T-helper 2 cell treated with Interferon-gamma antibody and Interleukin-4, amounts not matched to agents 5 μg/mL and 100 μg/mL, for 36 hours (primary cell): ENCODE data around the gene CLTA.
"Not testable (repeated sequence)": the region's sequence is repeated elsewhere in the genome, so short reads cannot be mapped to it uniquely, and the experiment has no call there.

ENCODE experiments used
- DNase-seq: peaks from one replicate; pipeline ENCODE4 v3.0.0; 2021; ENCODE audit warnings: low spot score
- H3K27ac Mint-ChIP-seq: one replicate; pipeline ENCODE4 v1.8.0; 2021; ENCODE audit warnings: mild to moderate bottlenecking, mixed read lengths
- H3K27me3 Mint-ChIP-seq: one replicate; pipeline ENCODE4 v1.8.0; 2021; ENCODE audit warnings: low read depth, mixed read lengths
- H3K36me3 Mint-ChIP-seq: one replicate; pipeline ENCODE4 v1.8.0; 2021; ENCODE audit warnings: low read depth, mixed read lengths
- H3K4me1 Mint-ChIP-seq: one replicate; pipeline ENCODE4 v1.8.0; 2021; ENCODE audit warnings: low read depth, mixed read lengths
- H3K4me3 Mint-ChIP-seq: one replicate; pipeline ENCODE4 v1.8.0; 2022; ENCODE audit warnings: mild to moderate bottlenecking, moderate library complexity, mixed read lengths
- H3K9me3 Mint-ChIP-seq: one replicate; pipeline ENCODE4 v1.8.0; 2021; ENCODE audit warnings: mixed read lengths

CLTA gene

GRCh38 chr9:36213989-36214388 is 23.3 kb downstream of the CLTA start:
- H3K4me1 Mint-ChIP-seq = peaks cover 43% of the 10 kb centered on the region
- no peak overlapping the region for H3K27ac Mint-ChIP-seq

GRCh38 chr9:36214571-36214970 is 23.9 kb downstream of the CLTA start:
- H3K27me3 Mint-ChIP-seq = no peaks in the 10 kb centered on the region
- DNase-seq = no peak
- no peak overlapping the region for H3K4me3 Mint-ChIP-seq
- H3K36me3 Mint-ChIP-seq = peaks cover 62% of the 10 kb centered on the region
- no peaks in the 10 kb centered on the region for H3K9me3 Mint-ChIP-seq
- H3K4me1 Mint-ChIP-seq = peaks cover 43% of the 10 kb centered on the region
- H3K27ac Mint-ChIP-seq = no peak overlapping the region

More at GRCh38 chr9:36213989-36214388, 23.3 kb downstream of the CLTA start:
- H3K36me3 Mint-ChIP-seq = peaks cover 62% of the 10 kb centered on the region
- no peak for DNase-seq
- H3K27me3 Mint-ChIP-seq = no peaks in the 10 kb centered on the region
- no peaks in the 10 kb centered on the region for H3K9me3 Mint-ChIP-seq
- no peak overlapping the region for H3K4me3 Mint-ChIP-seq

DNA sequence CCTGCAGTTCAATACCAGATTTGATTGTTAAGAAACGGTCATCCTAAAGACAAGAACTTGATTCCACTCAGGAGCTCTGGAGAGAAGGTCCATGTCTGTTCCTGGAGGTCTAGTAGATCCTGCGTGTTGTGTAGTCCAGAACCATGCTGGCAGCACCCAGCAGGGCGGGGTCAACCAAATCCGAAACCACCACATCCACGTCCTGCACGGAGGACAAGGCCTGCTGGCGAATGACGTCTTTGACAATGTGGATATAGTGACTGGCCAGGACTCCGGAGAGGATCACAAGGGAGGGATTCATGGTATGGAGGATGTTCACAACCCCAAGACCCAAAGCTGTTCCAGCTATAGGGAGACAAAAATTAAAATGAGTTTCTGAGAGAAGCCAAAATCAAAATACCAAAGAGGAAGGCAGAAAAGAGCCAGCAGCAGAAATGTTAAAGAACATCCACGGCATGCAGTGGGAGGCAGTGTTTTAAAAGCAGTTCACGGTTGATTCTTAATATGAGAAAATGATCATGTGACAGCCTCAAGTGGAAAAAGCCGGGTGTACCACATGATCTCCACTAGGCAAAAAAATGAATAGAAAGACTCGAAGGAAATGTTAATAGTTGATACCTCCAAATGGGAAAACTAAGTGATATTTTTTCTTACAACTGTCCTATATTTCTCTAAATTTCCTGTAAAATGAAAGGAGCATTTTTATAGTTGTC is 26.7 kb downstream of the CLTA start:
- peaks cover 37% of the 10 kb centered on the region for H3K4me1 Mint-ChIP-seq
- peak overlapping the region; percentile 55 for H3K4me3 Mint-ChIP-seq

DNA sequence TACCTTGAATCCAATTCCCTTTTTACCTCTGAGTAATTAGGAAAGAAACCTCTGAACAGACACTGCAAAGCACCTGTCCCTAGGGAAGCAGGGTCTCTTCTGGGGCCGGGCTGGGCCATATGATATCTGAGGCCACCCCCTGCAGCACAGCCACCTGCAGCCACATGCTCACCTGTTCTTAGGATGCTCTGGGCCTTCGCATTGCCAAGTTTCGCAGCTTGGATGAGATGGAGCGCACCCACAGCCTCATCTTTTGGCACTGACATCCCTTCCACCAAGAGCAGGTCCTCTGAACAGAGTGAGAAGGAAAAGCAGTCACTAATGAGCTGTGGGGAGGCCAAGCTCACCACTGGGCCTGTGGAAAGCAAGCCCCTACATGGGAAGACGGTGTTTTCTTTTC is 27.3 kb downstream of the CLTA start:
- H3K27me3 Mint-ChIP-seq = no peaks in the 10 kb centered on the region
- peaks cover 36% of the 10 kb centered on the region for H3K4me1 Mint-ChIP-seq
- H3K9me3 Mint-ChIP-seq = peaks cover 3% of the 10 kb centered on the region
- DNase-seq = no peak
- peak overlapping the region; percentile 79 for H3K27ac Mint-ChIP-seq
- peak overlapping the region; percentile 55 for H3K4me3 Mint-ChIP-seq
- H3K36me3 Mint-ChIP-seq = peaks cover 64% of the 10 kb centered on the region

More for the DNA sequence above, 26.7 kb downstream of the CLTA start:
- Mint-ChIP-seq H3K9me3 (no peaks in the 10 kb centered on the region), H3K27me3 (no peaks in the 10 kb centered on the region), H3K27ac (peak overlapping the region; percentile 79), H3K36me3 (peaks cover 60% of the 10 kb centered on the region)
- no peak for DNase-seq

- peak overlapping the region; percentile 79 for H3K27ac Mint-ChIP-seq
- peaks cover 34% of the 10 kb centered on the region for H3K4me1 Mint-ChIP-seq
- DNase-seq = peak; percentile 40
- peaks cover 64% of the 10 kb centered on the region for H3K36me3 Mint-ChIP-seq
- peaks cover 3% of the 10 kb centered on the region for H3K9me3 Mint-ChIP-seq
- no peaks in the 10 kb centered on the region for H3K27me3 Mint-ChIP-seq
- H3K4me3 Mint-ChIP-seq = peak overlapping the region; percentile 55
These were observed 27.7 kb downstream of the CLTA start for GRCh38 chr9:36218411-36218901.

GRCh38 chr9:36221667-36222066 is 30.9 kb downstream of the CLTA start:
- no peaks in the 10 kb centered on the region for H3K27me3 Mint-ChIP-seq
- DNase-seq = no peak
- H3K36me3 Mint-ChIP-seq = peaks cover 74% of the 10 kb centered on the region
- no peak overlapping the region for H3K27ac Mint-ChIP-seq
- peaks cover 3% of the 10 kb centered on the region for H3K9me3 Mint-ChIP-seq
- H3K4me1 Mint-ChIP-seq = peaks cover 26% of the 10 kb centered on the region
- H3K4me3 Mint-ChIP-seq = no peak overlapping the region

DNA sequence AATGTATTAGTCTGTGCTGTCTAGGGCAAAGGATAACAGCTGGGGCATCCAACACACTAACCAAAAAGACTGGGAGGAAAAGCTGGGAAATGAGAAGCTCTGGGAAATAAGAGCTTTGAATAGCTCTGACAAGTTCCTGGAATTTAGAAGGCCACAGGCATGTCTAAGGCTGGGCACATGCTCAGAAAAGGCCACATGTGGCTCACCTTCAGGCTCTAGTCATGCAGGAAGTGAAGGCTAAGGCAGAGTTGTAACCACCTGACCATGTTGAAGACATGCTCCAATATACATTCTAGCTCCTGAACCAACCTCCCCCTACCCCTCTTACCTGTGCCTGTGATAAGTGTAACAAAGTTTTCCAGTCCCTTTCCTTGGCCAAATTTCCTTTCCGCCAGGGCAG is 31.7 kb downstream of the CLTA start:
- peaks cover 76% of the 10 kb centered on the region for H3K36me3 Mint-ChIP-seq
- no peak for DNase-seq
- no peak overlapping the region for H3K4me3 Mint-ChIP-seq
- peaks cover 3% of the 10 kb centered on the region for H3K9me3 Mint-ChIP-seq
- no peaks in the 10 kb centered on the region for H3K27me3 Mint-ChIP-seq
- peaks cover 21% of the 10 kb centered on the region for H3K4me1 Mint-ChIP-seq
- H3K27ac Mint-ChIP-seq = no peak overlapping the region

GRCh38 chr9:36237230-36237629 is 46.5 kb downstream of the CLTA start:
- peaks cover 58% of the 10 kb centered on the region for H3K36me3 Mint-ChIP-seq
- H3K27me3 Mint-ChIP-seq = no peaks in the 10 kb centered on the region

GRCh38 chr9:36239205-36239604 is 48.5 kb downstream of the CLTA start:
- H3K4me3 Mint-ChIP-seq, H3K27me3 Mint-ChIP-seq, H3K4me1 Mint-ChIP-seq, DNase-seq, H3K9me3 Mint-ChIP-seq: not testable (repeated sequence)
- H3K27ac Mint-ChIP-seq = peak overlapping the region; percentile 16
- H3K36me3 Mint-ChIP-seq = peaks cover 52% of the 10 kb centered on the region

More at GRCh38 chr9:36237230-36237629, 46.5 kb downstream of the CLTA start:
- Mint-ChIP-seq H3K4me1 (peaks cover 2% of the 10 kb centered on the region), H3K27ac (no peak overlapping the region), H3K9me3 (no peaks in the 10 kb centered on the region), H3K4me3 (no peak overlapping the region)
- no peak for DNase-seq

GRCh38 chr9:36239675-36240074 is 49.0 kb downstream of the CLTA start:
- H3K36me3 Mint-ChIP-seq = peaks cover 50% of the 10 kb centered on the region
- H3K27me3 Mint-ChIP-seq, H3K4me1 Mint-ChIP-seq, DNase-seq, H3K4me3 Mint-ChIP-seq, H3K27ac Mint-ChIP-seq, H3K9me3 Mint-ChIP-seq: not testable (repeated sequence)

DNA sequence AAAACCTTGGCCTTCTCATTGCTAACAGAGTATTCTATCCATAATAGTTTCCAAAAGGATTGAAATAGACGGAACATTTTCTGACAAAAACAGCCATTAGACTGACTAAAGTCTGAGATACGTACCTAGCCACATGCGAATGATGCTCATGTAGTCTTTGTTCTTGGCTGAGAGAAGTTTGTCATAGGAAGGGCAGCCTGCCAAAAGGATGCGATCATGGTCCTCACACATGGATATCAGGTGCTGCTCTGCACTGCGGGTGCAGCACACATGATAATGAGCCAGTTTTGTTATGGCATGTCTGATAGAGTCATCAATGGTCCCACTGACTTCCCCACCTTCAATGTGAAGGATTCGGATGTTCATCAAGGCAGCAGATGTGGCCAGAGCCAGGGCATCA is 55.2 kb downstream of the CLTA start:
- no peak for DNase-seq
- H3K4me1 Mint-ChIP-seq = peaks cover 6% of the 10 kb centered on the region
- H3K27me3 Mint-ChIP-seq = no peaks in the 10 kb centered on the region
- no peaks in the 10 kb centered on the region for H3K9me3 Mint-ChIP-seq
- H3K36me3 Mint-ChIP-seq = peaks cover 30% of the 10 kb centered on the region
- no peak overlapping the region for H3K27ac Mint-ChIP-seq
- H3K4me3 Mint-ChIP-seq = no peak overlapping the region

GRCh38 chr9:36247356-36247755 is 56.6 kb downstream of the CLTA start:
- Mint-ChIP-seq H3K27me3 (no peaks in the 10 kb centered on the region), H3K27ac (no peak overlapping the region), H3K36me3 (peaks cover 25% of the 10 kb centered on the region), H3K4me3 (no peak overlapping the region), H3K9me3 (no peaks in the 10 kb centered on the region), H3K4me1 (peaks cover 6% of the 10 kb centered on the region)
- no peak for DNase-seq

GRCh38 chr9:36248061-36248460 is 57.3 kb downstream of the CLTA start:
- H3K27me3 Mint-ChIP-seq, H3K4me1 Mint-ChIP-seq, H3K4me3 Mint-ChIP-seq, H3K27ac Mint-ChIP-seq, H3K9me3 Mint-ChIP-seq, DNase-seq: not testable (repeated sequence)
- H3K36me3 Mint-ChIP-seq = peaks cover 23% of the 10 kb centered on the region

DNA sequence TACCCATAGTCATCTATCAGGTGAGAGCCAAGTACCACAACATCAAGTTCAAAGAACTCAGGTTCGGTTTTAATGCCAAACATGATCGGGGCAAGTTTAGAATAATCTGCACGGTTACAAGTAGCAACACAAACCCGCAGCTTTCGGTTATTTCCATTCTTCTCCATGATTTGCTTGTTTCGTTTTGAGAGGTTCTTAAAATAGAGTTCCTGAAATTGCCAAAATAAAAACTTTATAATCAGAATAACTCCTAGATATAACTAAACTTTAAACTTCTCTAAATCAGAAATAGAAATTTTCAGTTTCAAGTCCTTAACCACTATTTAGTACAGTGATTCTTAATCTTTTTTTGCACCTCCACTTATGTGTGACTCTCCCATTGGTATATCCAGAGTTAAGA is 58.5 kb downstream of the CLTA start:
- no peaks in the 10 kb centered on the region for H3K9me3 Mint-ChIP-seq
- H3K27ac Mint-ChIP-seq = no peak overlapping the region
- peaks cover 18% of the 10 kb centered on the region for H3K36me3 Mint-ChIP-seq
- no peak overlapping the region for H3K4me3 Mint-ChIP-seq
- H3K4me1 Mint-ChIP-seq = peaks cover 6% of the 10 kb centered on the region
- no peak for DNase-seq
- no peaks in the 10 kb centered on the region for H3K27me3 Mint-ChIP-seq

- H3K27ac Mint-ChIP-seq = no peak overlapping the region
- H3K36me3 Mint-ChIP-seq = peaks cover 17% of the 10 kb centered on the region
- no peaks in the 10 kb centered on the region for H3K9me3 Mint-ChIP-seq
- H3K4me3 Mint-ChIP-seq = no peak overlapping the region
- peaks cover 6% of the 10 kb centered on the region for H3K4me1 Mint-ChIP-seq
- DNase-seq = no peak
- no peaks in the 10 kb centered on the region for H3K27me3 Mint-ChIP-seq
These were observed 59.4 kb downstream of the CLTA start for GRCh38 chr9:36250079-36250478.
